Amniotic stem cell (primary cell): ENCODE data around the gene COA1.

ENCODE experiments used
- DNase-seq: peaks from one replicate; lab custom pipeline; 2025; lab: John Stamatoyannopoulos, UW

Gene COA1

GRCh38 chr7:43652364-43652763 is 77.0 kb downstream of the COA1 start:
- DNase-seq = no peak

DNA sequence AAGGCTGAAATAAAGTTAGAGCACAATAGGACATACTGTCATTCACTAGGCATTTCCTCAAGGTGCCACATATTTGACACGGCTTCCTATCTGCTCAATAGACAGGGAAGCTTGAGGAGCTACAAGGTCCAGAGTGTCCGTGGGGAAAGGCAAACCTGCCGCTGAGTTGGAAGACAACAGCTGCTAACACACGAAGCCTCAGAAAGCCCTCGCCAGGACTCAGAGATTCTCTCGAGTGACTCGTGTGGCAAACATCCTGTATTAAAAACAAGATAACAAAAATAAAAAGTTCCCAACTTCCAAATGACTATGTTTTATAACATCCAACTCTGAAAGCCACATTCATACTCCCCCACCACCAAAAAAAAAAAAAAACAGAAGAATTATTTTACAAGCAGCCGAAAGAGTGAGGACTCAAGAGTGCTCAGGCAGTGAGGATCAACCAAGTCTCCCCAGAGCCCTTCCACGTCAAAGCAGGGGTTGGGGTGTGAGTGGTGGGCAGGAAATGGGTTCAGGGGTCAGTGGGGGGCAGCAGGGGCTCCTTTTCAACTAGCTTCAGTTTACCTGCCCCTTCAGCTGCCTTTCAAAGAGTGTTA is 78.8 kb downstream of the COA1 start:
- no peak for DNase-seq

DNA sequence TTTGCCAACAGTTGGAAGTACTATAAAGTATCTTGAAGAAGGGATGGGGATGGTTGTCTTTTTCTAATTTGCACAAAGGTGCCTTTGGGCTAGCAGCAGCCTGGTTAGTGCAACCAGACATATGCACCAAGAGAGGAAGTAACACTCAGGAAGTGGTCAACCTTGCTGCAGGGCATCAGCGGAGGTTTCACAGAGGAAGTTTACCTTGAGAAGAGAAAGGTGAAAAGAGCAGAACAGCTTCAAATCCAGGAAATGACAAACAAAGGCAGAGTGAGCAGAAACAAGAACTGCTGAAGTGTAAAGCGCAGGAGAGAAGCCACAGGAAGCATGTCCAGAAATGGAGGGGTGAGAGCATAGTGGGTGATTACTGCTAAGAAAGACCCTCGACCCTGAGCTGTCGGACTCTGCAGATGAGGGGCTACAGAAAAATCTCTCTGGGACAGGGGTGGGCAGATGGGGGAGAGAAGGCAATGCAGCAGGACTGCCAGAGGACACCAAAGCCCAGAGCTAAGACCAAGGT is 79.5 kb downstream of the COA1 start:
- DNase-seq = no peak

DNA sequence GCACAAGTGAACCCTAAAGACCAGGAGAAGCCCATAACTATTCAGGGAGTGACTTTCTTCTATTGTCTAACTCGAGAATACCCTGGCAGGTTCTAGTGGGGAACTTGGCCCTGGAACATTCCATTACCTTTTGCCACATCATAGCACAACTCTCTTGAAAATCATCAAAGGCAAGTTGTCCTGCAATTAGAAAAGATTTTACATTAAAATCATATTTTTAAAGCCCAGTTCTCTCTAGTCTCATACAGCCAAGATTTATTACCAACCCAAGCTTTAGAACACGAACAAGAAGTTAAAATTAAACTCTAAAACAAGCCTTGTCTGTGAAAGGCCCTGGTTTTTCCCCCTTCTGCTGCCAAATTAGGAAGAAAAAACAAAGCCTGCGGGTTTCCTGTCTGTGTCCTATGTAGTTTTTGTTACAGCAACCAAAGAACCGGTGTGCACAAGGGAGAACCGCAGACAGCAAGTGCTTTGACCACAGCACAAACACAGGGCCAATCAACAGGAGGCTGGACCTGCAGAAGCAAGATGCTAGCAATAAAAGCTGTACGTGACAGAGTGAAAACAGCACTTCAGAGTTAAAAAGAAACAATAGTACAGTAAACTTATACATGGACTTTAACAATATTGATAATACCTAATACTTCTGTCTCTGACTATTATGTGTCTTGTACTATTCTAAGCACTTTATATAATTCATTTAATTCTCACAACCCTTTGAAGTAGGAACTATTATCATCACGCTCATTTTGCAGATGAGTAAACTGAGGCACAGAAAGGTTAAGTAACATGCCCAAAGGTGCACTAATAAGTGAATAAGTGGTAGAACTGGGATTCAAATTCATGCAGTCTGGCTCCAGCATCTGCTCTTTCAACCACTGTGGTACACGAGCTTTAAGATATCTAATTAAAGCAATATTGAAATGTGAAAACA is 80.6 kb downstream of the COA1 start:
- no peak for DNase-seq

DNA sequence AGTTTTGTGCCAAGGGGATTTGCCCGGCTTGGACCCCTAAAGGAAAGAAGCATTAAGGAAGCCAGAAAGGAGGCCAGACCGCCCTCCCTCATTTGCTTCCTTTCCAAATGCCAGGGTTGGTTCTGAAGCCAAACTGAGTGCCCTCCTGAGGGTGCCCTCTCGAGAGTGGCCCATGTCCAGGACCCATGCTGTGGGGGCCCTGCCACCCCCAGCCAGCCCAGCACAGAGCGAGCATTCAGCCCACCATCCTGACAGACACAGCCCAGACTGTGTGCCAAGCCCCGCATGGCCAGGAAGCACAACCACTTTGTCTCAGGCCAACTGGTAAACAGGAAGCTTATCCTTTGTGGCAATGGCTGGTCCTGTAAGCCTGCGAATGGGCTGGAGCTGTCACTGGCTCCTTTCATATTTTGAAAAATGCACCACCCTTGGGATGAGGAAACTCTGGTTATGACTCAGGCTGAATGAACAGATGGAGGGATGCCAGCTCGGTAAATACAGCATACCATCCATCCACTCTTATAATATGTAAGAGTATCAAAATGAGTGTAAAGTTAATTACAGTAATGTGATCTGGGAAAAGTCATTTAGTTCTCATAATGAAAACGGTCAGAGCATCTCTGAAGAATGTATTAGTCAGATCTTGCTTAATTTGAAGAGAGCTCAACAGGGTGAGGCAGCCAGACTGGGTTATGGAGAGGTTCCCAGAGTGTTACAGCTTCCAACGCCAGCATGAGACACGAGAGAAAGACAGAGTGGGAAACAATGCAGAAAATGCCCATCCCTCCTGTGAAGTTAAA is 81.5 kb downstream of the COA1 start:
- peak; percentile 98 for DNase-seq

GRCh38 chr7:43647339-43647672 is 82.0 kb downstream of the COA1 start:
- no peak for DNase-seq

DNA sequence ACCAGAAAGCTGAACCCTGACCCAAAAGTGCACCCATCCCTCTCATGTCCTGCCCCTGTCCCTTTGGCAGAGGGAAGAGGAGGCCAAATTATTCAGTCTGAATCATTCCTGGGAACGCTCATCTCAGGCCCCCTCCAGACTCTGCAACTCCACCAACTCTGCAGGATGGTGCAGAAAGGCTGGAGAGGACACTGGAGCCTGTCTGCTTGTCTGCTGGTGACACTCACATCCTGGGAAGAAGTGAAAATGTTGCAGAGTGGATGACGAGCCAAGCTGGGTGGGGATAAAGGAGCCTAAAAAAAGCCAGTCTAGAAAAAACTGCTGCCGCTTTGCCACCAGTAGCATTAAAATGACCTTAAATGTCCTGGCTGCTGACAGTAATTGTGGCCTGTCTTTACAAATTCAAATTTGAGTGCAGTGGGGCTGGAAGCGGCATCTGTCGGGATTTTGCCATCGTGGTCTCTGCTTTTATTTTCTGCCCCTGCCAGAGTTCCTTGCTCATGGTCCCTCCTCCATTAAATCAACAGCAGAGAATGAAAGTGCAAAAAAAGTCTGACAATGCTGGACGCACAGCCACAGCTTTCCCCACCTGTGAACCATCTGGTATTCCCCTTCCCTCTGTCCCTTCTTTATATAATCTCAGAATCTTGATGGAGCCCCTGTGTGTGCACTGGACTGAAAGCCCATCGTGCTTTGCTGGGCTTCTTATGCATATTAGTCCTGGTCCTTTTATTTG is 82.6 kb downstream of the COA1 start:
- no peak for DNase-seq

- DNase-seq = no peak
Measured at GRCh38 chr7:43645699-43646226, 83.6 kb downstream of the COA1 start.

- DNase-seq = no peak
Measured at GRCh38 chr7:43643846-43644245, 85.5 kb downstream of the COA1 start.

GRCh38 chr7:43642897-43643630 is 86.3 kb downstream of the COA1 start:
- DNase-seq = no peak

- no peak for DNase-seq
Measured at GRCh38 chr7:43640679-43641078, 88.6 kb downstream of the COA1 start.

DNA sequence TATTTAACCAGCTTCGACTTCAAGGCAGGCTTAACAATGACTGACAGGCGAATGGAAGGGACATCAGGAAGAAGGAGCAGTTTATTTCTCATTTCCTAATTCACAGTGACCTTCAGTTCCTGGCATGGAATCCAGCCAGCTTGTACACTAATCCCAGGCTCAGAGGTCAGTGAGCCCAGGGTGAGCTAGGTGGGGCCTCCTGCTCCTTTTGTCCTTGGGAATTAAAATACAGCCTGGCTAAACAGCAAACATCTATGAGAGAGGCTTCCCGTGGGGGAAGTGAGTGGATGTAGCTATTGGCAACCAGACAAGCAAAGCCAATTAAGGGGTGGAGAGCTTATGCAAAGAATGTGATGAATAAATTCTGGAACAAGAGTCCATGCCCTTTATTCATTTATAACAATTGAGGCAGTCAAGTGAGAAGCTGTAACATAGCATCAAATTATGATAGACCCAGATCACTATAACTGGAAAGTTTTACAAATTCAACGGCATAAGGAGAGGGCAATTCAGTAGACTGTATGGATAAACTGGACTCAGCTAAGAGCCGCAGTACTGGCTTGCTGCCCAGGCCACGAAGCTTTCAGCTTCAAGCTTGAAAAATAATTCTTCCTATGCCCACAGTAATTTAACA is 89.3 kb downstream of the COA1 start:
- no peak for DNase-seq

- no peak for DNase-seq
Measured at GRCh38 chr7:43637114-43637806, 92.1 kb downstream of the COA1 start.

GRCh38 chr7:43636093-43636492 is 93.2 kb downstream of the COA1 start:
- no peak for DNase-seq

DNA sequence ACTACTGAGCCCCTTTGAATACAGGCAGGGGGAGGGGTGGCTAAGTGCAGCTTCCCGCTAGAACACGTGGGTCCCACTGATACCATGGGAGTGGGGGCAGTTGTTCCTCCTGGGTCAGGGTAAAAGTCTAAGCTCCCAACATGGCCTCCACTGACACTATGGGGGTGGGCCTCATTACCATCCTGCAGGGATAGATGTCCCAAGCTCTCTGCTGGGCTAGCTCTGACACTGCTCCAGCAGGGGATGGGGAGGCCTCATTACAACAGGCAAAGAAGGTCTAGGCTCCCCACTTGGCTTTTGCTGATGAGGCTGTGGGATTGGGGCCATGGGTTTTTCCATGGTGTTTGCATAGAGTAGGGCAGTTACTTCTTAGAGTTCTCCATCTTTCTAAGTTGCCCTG is 94.9 kb downstream of the COA1 start:
- DNase-seq = no peak

GRCh38 chr7:43632746-43633145 is 96.6 kb downstream of the COA1 start:
- no peak for DNase-seq

GRCh38 chr7:43631559-43631958 is 97.8 kb downstream of the COA1 start:
- DNase-seq = no peak

- no peak for DNase-seq
Measured at GRCh38 chr7:43630482-43630881, 98.8 kb downstream of the COA1 start.

DNA sequence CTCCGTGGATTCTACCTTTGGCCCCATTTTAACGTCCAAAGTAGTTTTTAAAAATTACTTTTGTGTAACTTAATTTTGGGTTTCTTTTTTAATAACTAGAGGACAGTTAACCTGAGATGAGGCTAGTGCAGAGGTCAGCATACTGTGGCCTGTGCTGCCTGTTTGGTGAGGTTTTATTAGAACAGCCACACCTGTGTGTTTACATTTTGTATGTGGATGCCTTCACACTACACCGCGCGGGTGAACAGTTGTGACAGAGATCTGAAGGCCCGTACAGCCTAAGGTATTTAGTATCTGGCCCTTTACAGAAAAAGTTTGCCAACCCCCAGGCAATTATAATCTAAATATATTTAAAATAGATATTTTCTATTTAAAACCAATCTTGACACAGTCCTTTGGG is 99.5 kb downstream of the COA1 start:
- no peak for DNase-seq

- DNase-seq = no peak
Measured at GRCh38 chr7:43628431-43628830, 100.9 kb downstream of the COA1 start.
